Measurements from ENCODE around the gene DHRS7C.

DNA sequence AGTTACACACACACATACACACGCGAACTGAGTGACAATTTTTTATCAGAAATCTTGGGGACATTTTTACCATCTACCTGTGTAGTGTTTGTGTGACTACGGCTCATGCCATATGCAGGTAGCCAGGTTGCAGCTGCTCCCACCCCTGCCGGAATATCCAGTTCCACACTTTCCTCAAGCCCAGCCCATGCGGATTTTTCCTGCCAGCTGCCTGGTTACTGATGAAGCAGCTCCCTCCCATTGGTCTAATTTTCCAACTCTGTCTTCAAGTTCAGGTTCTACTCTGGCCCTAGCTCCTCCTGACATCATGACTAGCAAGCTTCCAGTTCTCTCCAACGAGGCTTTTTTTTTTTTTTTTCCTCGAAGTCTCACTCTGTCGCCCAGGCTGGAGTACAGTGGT lies 25.7 kb upstream of the DHRS7C start:
- TF ChIP-seq, protein P1, sequence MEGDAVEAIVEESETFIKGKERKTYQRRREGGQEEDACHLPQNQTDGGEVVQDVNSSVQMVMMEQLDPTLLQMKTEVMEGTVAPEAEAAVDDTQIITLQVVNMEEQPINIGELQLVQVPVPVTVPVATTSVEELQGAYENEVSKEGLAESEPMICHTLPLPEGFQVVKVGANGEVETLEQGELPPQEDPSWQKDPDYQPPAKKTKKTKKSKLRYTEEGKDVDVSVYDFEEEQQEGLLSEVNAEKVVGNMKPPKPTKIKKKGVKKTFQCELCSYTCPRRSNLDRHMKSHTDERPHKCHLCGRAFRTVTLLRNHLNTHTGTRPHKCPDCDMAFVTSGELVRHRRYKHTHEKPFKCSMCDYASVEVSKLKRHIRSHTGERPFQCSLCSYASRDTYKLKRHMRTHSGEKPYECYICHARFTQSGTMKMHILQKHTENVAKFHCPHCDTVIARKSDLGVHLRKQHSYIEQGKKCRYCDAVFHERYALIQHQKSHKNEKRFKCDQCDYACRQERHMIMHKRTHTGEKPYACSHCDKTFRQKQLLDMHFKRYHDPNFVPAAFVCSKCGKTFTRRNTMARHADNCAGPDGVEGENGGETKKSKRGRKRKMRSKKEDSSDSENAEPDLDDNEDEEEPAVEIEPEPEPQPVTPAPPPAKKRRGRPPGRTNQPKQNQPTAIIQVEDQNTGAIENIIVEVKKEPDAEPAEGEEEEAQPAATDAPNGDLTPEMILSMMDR (IDR thresholded peaks at IDR 0.05; ENCODE audit: insufficient read depth, low read depth, low read length): no peak
- no peak for TF ChIP-seq EZH2 (IDR thresholded peaks at IDR 0.05; ENCODE audit: insufficient read depth, low read length)

Data from astrocyte (in vitro differentiated cells and primary cell).